HT1080 (cell line): Measurements from ENCODE around the gene TRAK2. TPM values are rescaled to one million over a fixed set of nuclear protein-coding genes. Genes with fewer than 3 reads are reported as not detected.
"Not testable (repeated sequence)": the region's sequence is repeated elsewhere in the genome, so short reads cannot be mapped to it uniquely, and the experiment has no call there.

Experiments
- DNase-seq: peaks from one replicate; pipeline ENCODE4 v3.0.0-alpha.2; 2015; ENCODE audit warnings: low read depth
- total RNA-seq: library from RNA; depleted of rRNA; stranded (reverse); fragments of >200 nt; shearing (Covaris generic); gene quantifications from 2 replicates; pipeline ENCODE4 v1.2.3, GENCODE V29; 2014

TRAK2 gene
- total RNA-seq, 1 experiment from 2014 or later, result 14.4 TPM

GRCh38 chr2:201450954-201451291 is 335 bp downstream of the TRAK2 start:
- DNase-seq, result no peak

- DNase-seq, result no peak
Measured at GRCh38 chr2:201448701-201449100, 2.6 kb downstream of the TRAK2 start.

- DNase-seq, result no peak
Measured at GRCh38 chr2:201448061-201448460, 3.2 kb downstream of the TRAK2 start.

GRCh38 chr2:201447086-201447485 is 4.2 kb downstream of the TRAK2 start:
- no peak for DNase-seq

- no peak for DNase-seq
Measured at GRCh38 chr2:201444746-201445465, 6.4 kb downstream of the TRAK2 start.

GRCh38 chr2:201441409-201441808 is 9.8 kb downstream of the TRAK2 start:
- DNase-seq, result no peak

GRCh38 chr2:201440182-201440581 is 11.1 kb downstream of the TRAK2 start:
- no peak for DNase-seq

GRCh38 chr2:201439336-201439922 is 11.8 kb downstream of the TRAK2 start:
- not testable (repeated sequence) for DNase-seq

- no peak for DNase-seq
Measured at GRCh38 chr2:201436141-201436540, 15.1 kb downstream of the TRAK2 start.

- no peak for DNase-seq
Measured at GRCh38 chr2:201433394-201433995, 17.8 kb downstream of the TRAK2 start.

GRCh38 chr2:201432621-201433393 is 18.5 kb downstream of the TRAK2 start:
- no peak for DNase-seq

GRCh38 chr2:201432038-201432620 is 19.1 kb downstream of the TRAK2 start:
- peak; percentile 85 for DNase-seq

- DNase-seq, result no peak
Measured at GRCh38 chr2:201430839-201431238, 20.4 kb downstream of the TRAK2 start.

- not testable (repeated sequence) for DNase-seq
Measured at GRCh38 chr2:201430322-201430721, 20.9 kb downstream of the TRAK2 start.

- not testable (repeated sequence) for DNase-seq
Measured at GRCh38 chr2:201429835-201430234, 21.4 kb downstream of the TRAK2 start.

GRCh38 chr2:201428366-201428765 is 22.9 kb downstream of the TRAK2 start:
- DNase-seq, result not testable (repeated sequence)

GRCh38 chr2:201425952-201426351 is 25.3 kb downstream of the TRAK2 start:
- no peak for DNase-seq

- DNase-seq, result peak; percentile 75
Measured at GRCh38 chr2:201420442-201421113, 30.7 kb downstream of the TRAK2 start.

GRCh38 chr2:201419986-201420385 is 31.3 kb downstream of the TRAK2 start:
- DNase-seq, result no peak

- no peak for DNase-seq
Measured at GRCh38 chr2:201419057-201419635, 32.1 kb downstream of the TRAK2 start.

- DNase-seq, result no peak
Measured at GRCh38 chr2:201415149-201415548, 36.1 kb downstream of the TRAK2 start.
